Epidermal melanocyte (primary cell): ENCODE results near the gene MARCOL.

ENCODE experiments used
- DNase-seq: peaks from one replicate; pipeline ENCODE4 v3.0.0; 2011; ENCODE audit warnings: low spot score; ENCODE audit not compliant: insufficient read length

The MARCOL gene, protein sequence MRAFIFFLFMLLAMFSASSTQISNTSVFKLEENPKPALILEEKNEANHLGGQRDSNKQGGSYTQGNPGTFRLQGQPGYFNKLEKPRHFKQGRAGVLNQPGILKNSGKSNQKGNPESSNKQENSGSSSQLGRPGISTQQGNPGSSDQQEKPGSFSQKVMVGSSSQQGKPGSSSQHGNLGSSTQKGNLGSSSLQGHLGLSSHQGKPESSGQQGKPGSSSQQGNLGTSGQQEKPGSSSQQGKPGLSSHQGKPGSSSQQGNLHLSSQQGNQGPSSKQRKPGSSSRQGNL

GRCh38 chr5:148238418-148238794 lies at the start of gene MARCOL:
Gene MARCOL, plus strand, starts transcription at chr5:148238525. Its CDS starts 73 bp downstream, at chr5:148238598.
- DNase-seq = no peak

- DNase-seq = no peak
These were observed 47.3 kb upstream of the MARCOL start for GRCh38 chr5:148191010-148191409.

- DNase-seq = no peak
These were observed 45.1 kb upstream of the MARCOL start for GRCh38 chr5:148193202-148193601.

- DNase-seq = no peak
These were observed 37.2 kb upstream of the MARCOL start for GRCh38 chr5:148201151-148201550.

DNA sequence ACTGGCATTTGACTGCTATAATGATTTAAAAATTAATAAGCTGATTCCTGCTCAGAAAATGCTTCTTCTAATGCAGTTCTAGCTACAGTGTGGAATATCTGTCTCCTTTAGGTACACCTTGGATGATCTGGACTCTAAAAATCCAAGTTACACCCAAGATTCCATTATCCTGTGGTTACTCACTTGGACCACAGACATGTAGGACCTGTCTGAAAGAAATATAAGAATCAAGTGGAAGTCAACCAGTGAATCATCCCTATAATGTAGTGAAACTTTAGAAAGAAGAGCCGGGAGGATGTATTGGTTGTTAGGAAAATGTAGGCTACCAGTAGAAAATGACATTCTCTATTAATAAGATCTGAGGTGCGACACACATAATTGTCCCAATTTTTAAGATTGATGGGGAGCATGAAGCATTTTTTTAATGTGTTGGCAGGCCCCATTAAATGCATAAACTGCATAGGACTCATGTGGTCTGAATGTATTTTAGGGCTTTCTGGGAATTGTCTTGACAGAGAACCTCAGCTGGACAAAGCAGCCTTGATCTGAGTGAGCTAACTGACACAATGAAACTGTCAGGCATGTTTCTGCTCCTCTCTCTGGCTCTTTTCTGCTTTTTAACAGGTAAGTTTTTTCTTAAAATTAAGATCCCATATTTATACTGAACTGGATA lies 35.7 kb upstream of the MARCOL start, which contains the start of gene SPINK6:
Gene SPINK6, plus strand, starts transcription at position 512 of the 673 bp plus-strand sequence. Its CDS starts 55 bp downstream, at position 567.
- no peak for DNase-seq

GRCh38 chr5:148205044-148205806 lies 33.1 kb upstream of the MARCOL start:
- no peak for DNase-seq

DNA sequence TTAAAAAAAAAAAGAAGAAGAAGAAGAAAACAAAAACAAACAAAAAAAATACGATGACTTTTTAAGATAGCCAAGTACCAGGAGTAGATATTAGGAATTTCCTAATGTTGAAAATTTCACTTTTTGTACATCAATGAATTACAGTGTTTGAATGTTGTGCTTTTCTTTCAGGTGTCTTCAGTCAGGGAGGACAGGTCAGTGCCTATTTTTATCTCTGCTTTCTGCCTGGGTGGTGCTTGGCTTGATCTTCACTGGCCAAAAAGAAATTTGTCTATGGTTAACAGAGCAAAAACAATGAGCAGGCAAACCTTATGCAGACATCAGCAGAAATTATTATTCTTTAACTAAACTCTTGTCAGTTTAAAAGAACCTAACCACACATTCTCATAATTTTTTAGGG lies 32.5 kb upstream of the MARCOL start:
- DNase-seq = no peak

DNA sequence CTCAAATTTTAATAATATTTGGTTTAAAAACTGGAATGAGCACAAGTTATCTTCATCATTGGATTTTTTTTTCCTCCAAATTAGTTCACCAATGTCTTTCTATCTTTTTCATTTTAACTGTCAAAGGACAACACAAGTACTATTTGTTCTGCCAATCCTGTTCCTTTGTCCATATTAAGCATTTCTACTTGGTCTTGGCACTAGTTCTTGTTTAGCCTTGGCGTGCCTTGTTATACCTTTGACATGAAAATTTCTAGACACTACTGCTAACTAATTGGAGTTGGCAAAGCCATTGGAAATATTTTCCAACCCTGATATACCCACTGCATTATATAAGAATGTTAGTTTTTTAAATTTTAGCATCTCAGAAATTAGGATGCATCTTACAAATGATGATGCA lies 31.7 kb upstream of the MARCOL start:
- DNase-seq = no peak

GRCh38 chr5:148208226-148208625 lies 30.1 kb upstream of the MARCOL start:
- DNase-seq = no peak

DNA sequence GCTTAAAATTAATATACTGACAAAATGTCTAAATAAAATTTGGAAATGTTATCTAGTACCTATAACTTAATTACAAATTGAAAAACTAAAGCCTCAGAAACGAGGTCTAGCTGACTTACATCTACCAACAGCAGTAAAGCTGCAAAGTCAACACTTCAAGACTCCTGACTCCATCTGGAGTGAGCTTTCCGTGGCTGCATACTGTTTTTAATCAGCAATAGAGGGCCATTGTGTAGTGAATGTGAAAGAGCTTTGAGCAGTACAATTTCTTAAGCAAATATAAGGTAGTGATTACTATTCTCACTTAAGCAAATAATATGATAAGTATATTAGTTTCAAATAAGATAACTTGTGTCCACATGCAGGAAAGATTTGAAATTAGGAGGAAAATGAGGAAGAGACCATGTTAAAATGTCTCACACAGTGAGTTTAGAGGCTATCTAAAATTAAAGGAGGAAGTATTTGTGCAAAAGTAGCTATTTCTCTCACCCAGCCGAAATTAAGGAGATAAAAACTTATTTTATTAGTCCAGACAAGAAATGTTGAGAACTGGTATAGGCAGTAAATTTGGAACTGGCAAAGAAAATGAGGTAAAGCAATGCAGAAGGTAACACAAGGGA lies 29.1 kb upstream of the MARCOL start:
- DNase-seq = no peak

DNA sequence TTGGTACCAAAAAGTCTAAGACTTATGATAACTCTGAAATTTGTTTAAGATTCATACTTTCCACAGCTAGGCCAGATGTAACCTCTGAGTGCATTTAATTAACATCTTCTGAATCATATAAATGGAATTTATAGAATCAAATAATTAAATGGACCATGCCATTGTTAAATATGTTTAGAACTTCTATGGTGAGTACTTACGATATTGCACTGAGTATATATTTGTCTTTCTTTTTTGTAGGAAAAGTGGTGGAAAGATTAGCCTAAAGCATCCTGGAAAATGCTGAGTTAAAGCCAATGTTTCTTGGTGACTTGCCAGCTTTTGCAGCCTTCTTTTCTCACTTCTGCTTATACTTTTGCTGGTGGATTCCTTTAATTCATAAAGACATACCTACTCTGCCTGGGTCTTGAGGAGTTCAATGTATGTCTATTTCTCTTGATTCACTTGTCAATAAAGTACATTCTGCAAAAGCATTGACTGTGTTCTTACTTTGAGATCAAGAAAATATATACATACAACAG lies 23.6 kb upstream of the MARCOL start:
- DNase-seq = no peak

DNA sequence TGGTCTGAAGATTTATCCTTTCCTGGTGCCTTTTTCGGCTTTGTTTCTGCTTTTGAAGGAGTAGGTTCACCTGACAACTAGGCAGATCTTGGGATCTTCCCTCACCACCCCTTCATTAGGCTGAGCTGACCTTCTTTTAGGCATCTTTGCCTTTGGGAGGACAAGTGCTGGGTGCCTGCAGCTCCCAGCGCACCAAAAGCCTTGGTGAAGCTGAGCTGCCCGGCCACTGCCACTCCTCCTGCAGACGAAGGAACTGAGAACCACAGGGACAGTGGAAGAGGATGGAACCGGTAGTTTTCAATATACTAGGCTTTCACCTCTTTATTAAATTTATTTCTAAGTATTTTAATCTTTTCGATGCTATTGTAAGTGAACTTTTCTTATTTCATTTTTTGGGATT lies 16.8 kb upstream of the MARCOL start:
- DNase-seq = no peak

GRCh38 chr5:148224117-148224742 lies 14.1 kb upstream of the MARCOL start:
- DNase-seq = no peak

GRCh38 chr5:148228392-148228984 lies 9.8 kb upstream of the MARCOL start:
- DNase-seq = no peak

- no peak for DNase-seq
These were observed 8.5 kb upstream of the MARCOL start for GRCh38 chr5:148229840-148230239.

DNA sequence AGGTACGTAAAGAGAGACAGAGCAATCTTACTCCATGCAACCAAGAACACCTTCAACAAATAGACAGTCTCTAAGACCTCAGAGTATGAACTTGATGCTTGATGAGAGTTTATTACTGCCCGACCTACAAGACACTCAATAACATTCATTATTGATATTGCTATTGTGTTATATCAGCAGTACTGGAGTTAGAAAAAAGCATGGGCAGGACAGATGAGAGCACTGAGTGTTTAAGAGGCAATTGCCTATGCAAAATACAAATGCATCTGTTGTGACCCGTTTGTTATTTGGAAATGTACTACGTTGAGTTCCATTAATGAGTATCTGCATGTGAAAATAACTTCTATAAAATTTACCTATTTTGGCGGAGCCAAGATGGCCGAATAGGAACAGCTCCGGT lies 8.1 kb upstream of the MARCOL start:
- no peak for DNase-seq

- no peak for DNase-seq
These were observed 424 bp upstream of the MARCOL start for GRCh38 chr5:148237785-148238417.

GRCh38 chr5:148248894-148249293 lies 10.6 kb downstream of the MARCOL start:
- DNase-seq = no peak

DNA sequence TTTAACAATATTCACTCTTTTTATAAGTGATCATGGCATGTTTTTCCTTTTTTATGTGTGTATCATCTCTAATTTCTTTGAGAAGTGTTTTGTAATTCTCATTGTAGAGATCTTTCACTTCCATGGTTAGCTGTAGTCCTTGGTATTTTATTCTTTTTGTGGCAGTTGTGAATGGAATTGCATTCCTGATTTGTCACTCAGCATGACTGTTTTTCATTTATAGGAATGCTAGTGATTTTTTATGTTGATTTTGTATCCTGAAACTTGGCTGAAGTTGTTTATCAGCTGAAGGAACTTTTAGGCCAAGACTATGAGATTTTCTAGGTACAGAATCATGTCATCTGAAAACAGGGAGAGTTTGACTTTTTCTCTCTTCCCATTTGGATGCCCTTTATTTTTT lies 17.1 kb downstream of the MARCOL start:
- no peak for DNase-seq

DNA sequence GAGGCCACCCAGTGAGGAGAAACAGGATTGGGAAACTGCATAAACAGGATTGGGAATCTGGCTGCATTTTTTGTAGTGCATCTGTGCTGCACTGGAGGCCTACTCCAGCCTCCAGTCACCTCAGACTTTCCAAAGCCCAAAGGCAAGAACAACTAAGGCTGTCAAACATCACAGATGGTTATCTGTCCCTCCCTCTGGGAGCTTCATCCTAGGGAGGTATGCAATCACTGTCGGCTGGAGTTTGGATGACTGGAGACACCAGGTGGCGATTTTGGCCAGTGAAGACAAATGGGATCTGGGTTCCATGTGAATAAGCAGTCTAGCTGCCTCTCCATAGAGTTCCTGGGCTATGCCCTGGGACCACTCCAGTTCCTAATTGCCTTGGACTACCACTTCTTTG lies 21.0 kb downstream of the MARCOL start:
- no peak for DNase-seq
